SU-DHL-6 (cell line): Measurements from ENCODE around the gene PTGER1.
"Not testable (repeated sequence)": the region's sequence is repeated elsewhere in the genome, so short reads cannot be mapped to it uniquely, and the experiment has no call there.

Experiments
- H2AFZ ChIP-seq: fragments of 200-600 bp; sonication (generic); 2 replicates; pipeline ENCODE4 v1.6.1; 2014; ENCODE audit warnings: low read depth, mild to moderate bottlenecking, moderate library complexity, mixed read lengths, antibody characterized with exemption, low read length; ENCODE audit not compliant: severe bottlenecking
- H3F3A ChIP-seq: fragments of 200-600 bp; shearing (Covaris generic); 2 replicates; pipeline ENCODE4 v1.6.0; 2016; ENCODE audit warnings: antibody characterized with exemption, mild to moderate bottlenecking; ENCODE audit not compliant: insufficient read depth
- H3K27ac ChIP-seq: fragments of 200-600 bp; sonication (generic); 2 replicates; pipeline ENCODE4 v1.5.1; 2016; ENCODE audit warnings: low read depth, mild to moderate bottlenecking, low read length, moderate library complexity, mixed read lengths
- H3K27me3 ChIP-seq: fragments of 200-600 bp; sonication (generic), shearing (Covaris generic); 2 replicates; pipeline ENCODE4 v1.6.0; 2014; ENCODE audit warnings: mild to moderate bottlenecking, low read length
- H3K36me3 ChIP-seq: fragments of 200-600 bp; sonication (generic); 2 replicates; pipeline ENCODE4 v1.6.1; 2014; ENCODE audit warnings: mild to moderate bottlenecking, low read length, mixed read lengths
- H3K4me2 ChIP-seq: fragments of 300-600, 200-600 bp; shearing (Covaris generic), sonication (generic); 2 replicates; pipeline ENCODE4 v1.6.0; 2014; ENCODE audit warnings: low read length, low read depth, mild to moderate bottlenecking; ENCODE audit not compliant: poor library complexity, severe bottlenecking
- H3K4me3 ChIP-seq: fragments of 200-600 bp; sonication (generic); 2 replicates; pipeline ENCODE4 v1.5.1; 2014; ENCODE audit warnings: antibody characterized with exemption, low read length, mild to moderate bottlenecking, mixed read lengths; ENCODE audit not compliant: insufficient read depth, poor library complexity, severe bottlenecking
- H3K79me2 ChIP-seq: fragments of 200-600 bp; sonication (generic); 2 replicates; pipeline ENCODE4 v1.6.1; 2014; ENCODE audit warnings: mild to moderate bottlenecking, low read length, moderate library complexity; ENCODE audit not compliant: insufficient read depth
- H3K9ac ChIP-seq: fragments of 200-600 bp; sonication (generic); 2 replicates; pipeline ENCODE4 v1.7.0; 2014; ENCODE audit warnings: mild to moderate bottlenecking, low read length
- H3K9me2 ChIP-seq: fragments of 200-600 bp; sonication (generic); replicated peaks from 2 replicates; pipeline ENCODE4 v1.6.1; 2014; ENCODE audit warnings: low read length; ENCODE audit not compliant: insufficient read depth
- H3K9me3 ChIP-seq: fragments of 200-600 bp; sonication (generic); 2 replicates; pipeline ENCODE4 v1.6.1; 2014; ENCODE audit warnings: low read length, mixed read lengths; ENCODE audit not compliant: insufficient read depth
- H4K20me1 ChIP-seq: fragments of 200-600 bp; sonication (generic); 2 replicates; pipeline ENCODE4 v1.6.1; 2014; ENCODE audit warnings: low read depth, mild to moderate bottlenecking, antibody characterized with exemption, low read length, moderate library complexity, mixed read lengths
- CTCF ChIP-seq: fragments of 200-600 bp; sonication (generic); IDR thresholded peaks from one replicate; pipeline ENCODE4 v1.5.1; 2017; ENCODE audit warnings: antibody characterized with exemption, mild to moderate bottlenecking, low read length, moderate library complexity; ENCODE audit not compliant: insufficient read depth, poor library complexity, severe bottlenecking
- EZH2phosphoT487 ChIP-seq: fragments of 200-600 bp; sonication (generic), shearing (Covaris generic); conservative IDR thresholded peaks from 2 replicates; pipeline ENCODE4 v1.6.1; 2018; ENCODE audit warnings: mild to moderate bottlenecking, antibody characterized with exemption, low read length, moderate library complexity, mixed read lengths

Gene PTGER1

GRCh38 chr19:14463747-14464146 is 11.4 kb downstream of the PTGER1 start:
- H3K9me3 ChIP-seq: no peaks in the 10 kb centered on the region
- H3K9ac ChIP-seq: no peak overlapping the region
- no peak overlapping the region for H3K4me2 ChIP-seq
- H3K9me2 ChIP-seq: no peaks in the 10 kb centered on the region
- no peaks in the 10 kb centered on the region for H3K36me3 ChIP-seq
- no peak overlapping the region for H2AFZ ChIP-seq
- no peak overlapping the region for H3K27ac ChIP-seq
- no peaks in the 10 kb centered on the region for H3F3A ChIP-seq
- no peaks in the 10 kb centered on the region for H4K20me1 ChIP-seq
- H3K27me3 ChIP-seq: no peaks in the 10 kb centered on the region
- no peaks in the 10 kb centered on the region for H3K79me2 ChIP-seq
- TF ChIP-seq CTCF (no peak), EZH2phosphoT487 (no peak)
- no peak overlapping the region for H3K4me3 ChIP-seq

- H3K4me2 ChIP-seq, H3K79me2 ChIP-seq, H3F3A ChIP-seq, H3K9me3 ChIP-seq, H2AFZ ChIP-seq, H3K27ac ChIP-seq, H3K4me3 ChIP-seq, H3K36me3 ChIP-seq, H3K27me3 ChIP-seq, H4K20me1 ChIP-seq, H3K9ac ChIP-seq, H3K9me2 ChIP-seq: not testable (repeated sequence)
Measured at GRCh38 chr19:14462401-14462800, 12.8 kb downstream of the PTGER1 start.

GRCh38 chr19:14460935-14461334 is 14.2 kb downstream of the PTGER1 start:
- Histone ChIP-seq H3K9me2 (no peaks in the 10 kb centered on the region), H3K79me2 (no peaks in the 10 kb centered on the region), H4K20me1 (no peaks in the 10 kb centered on the region), H3K4me3 (no peak overlapping the region), H3K4me2 (no peak overlapping the region), H3K9me3 (no peaks in the 10 kb centered on the region), H3K27me3 (no peaks in the 10 kb centered on the region), H3K9ac (no peak overlapping the region), H3K36me3 (0 out of 2 replicates have a peak, but pooled peaks cover 1% of the 10 kb centered on the region), H3F3A (no peaks in the 10 kb centered on the region), H2AFZ (no peak overlapping the region), H3K27ac (no peak overlapping the region)
- TF ChIP-seq CTCF (no peak), EZH2phosphoT487 (no peak)

GRCh38 chr19:14459703-14460102 is 15.5 kb downstream of the PTGER1 start:
- 0 out of 2 replicates have a peak, but pooled peaks cover 2% of the 10 kb centered on the region for H3K36me3 ChIP-seq
- TF ChIP-seq EZH2phosphoT487: no peak
- no peak for TF ChIP-seq CTCF
- H3K4me3 ChIP-seq: no peak overlapping the region
- no peak overlapping the region for H3K4me2 ChIP-seq
- H2AFZ ChIP-seq: no peak overlapping the region
- H3K79me2 ChIP-seq: no peaks in the 10 kb centered on the region
- no peaks in the 10 kb centered on the region for H3K9me2 ChIP-seq
- H3F3A ChIP-seq: no peaks in the 10 kb centered on the region
- no peak overlapping the region for H3K9ac ChIP-seq
- H3K27me3 ChIP-seq: no peaks in the 10 kb centered on the region
- no peaks in the 10 kb centered on the region for H4K20me1 ChIP-seq
- H3K27ac ChIP-seq: no peak overlapping the region
- no peaks in the 10 kb centered on the region for H3K9me3 ChIP-seq

GRCh38 chr19:14452303-14452702 is 22.9 kb downstream of the PTGER1 start:
- H3F3A ChIP-seq, H3K79me2 ChIP-seq, H4K20me1 ChIP-seq, H3K4me2 ChIP-seq, H3K9ac ChIP-seq, H2AFZ ChIP-seq, H3K9me2 ChIP-seq, H3K4me3 ChIP-seq, H3K27me3 ChIP-seq, H3K27ac ChIP-seq, H3K9me3 ChIP-seq: not testable (repeated sequence)
- peaks cover 11% of the 10 kb centered on the region; the same call in 1 of the 2 replicates for H3K36me3 ChIP-seq
